ENCODE data around the gene VAV2. TPM values are rescaled to one million over a fixed set of nuclear protein-coding genes. Genes with fewer than 3 reads are reported as not detected.

Gene VAV2
- total RNA-seq, 3 donors from 2014 or later (not counting 1 experiment from before 2014, with no cell fraction given), result 3.9 to 5.1 (median 4.8) TPM

- 92% methylated on average over 19 of the region's 19 CpGs for WGBS (ENCODE audit: insufficient coverage)
- Histone ChIP-seq H3K27ac (ENCODE audit: low read length) (no peak overlapping the region), H3K4me1 (ENCODE audit: control insufficient read depth, insufficient read depth, low read length) (peaks cover 6% of the 10 kb centered on the region), H3K27me3 (ENCODE audit: control insufficient read depth, insufficient read depth, low read length) (no peaks in the 10 kb centered on the region), H3K9me3 (ENCODE audit: control insufficient read depth, insufficient read depth, low read length) (no peaks in the 10 kb centered on the region), H3K36me3 (ENCODE audit: control insufficient read depth, insufficient read depth, low read length) (no peaks in the 10 kb centered on the region), H3K4me3 (ENCODE audit: low read length) (no peak overlapping the region)
- no peaks in the 10 kb centered on the region for H3K9me3 Mint-ChIP-seq
- H3K4me1 Mint-ChIP-seq, result peaks cover 0 to under 1% of the 10 kb centered on the region in 2 donors
- ATAC-seq, result no peak
- H3K4me3 Mint-ChIP-seq, result no peak overlapping the region
- H3K27me3 Mint-ChIP-seq (ENCODE audit: low read depth in 2 of 2), result no peaks in the 10 kb centered on the region
- intact Hi-C loops (cut with micrococcal nuclease), result no loop called here
- no peaks in the 10 kb centered on the region for H3K36me3 Mint-ChIP-seq
- no peak overlapping the region for H3K27ac Mint-ChIP-seq
- no peak for DNase-seq
- no peak for TF ChIP-seq CTCF (IDR thresholded peaks at IDR 0.05)
These were observed 143.5 kb downstream of the VAV2 start for GRCh38 chr9:133848471-133849109.

DNA sequence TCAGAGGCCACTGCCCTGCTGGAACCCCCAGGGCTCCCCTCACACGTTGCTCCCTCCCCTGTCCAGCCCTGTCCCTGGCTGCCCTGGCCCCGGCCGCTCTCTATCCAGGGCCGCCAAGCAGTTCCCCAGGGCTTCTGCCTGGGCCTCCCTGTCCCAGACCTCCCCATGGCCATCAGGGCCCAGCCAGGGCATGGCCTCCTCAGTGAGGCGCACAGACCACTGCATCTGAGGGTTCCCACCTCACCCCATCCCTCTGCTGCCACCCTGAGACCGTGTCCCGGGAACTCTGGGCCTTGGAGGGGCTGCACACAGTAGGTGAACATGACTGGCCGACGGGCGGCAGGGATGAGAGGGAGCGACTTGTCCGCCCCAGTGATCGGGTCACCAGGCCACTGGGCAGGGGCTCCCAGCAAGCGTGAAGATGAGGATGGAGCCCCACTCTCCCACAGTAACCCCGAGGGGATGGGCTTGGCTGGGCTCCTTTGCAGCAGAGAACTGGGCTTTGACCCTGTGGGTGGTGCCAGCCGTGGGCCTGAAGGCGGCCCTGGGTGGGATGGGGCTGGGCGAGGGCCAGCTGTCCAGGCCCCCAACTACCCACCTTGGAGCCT lies 145.5 kb downstream of the VAV2 start:
- Histone ChIP-seq H3K27me3 (ENCODE audit: control insufficient read depth, insufficient read depth, low read length) (no peaks in the 10 kb centered on the region), H3K36me3 (ENCODE audit: control insufficient read depth, insufficient read depth, low read length) (no peaks in the 10 kb centered on the region), H3K9me3 (ENCODE audit: control insufficient read depth, insufficient read depth, low read length) (no peaks in the 10 kb centered on the region), H3K4me1 (ENCODE audit: control insufficient read depth, insufficient read depth, low read length) (peaks cover 6% of the 10 kb centered on the region), H3K27ac (ENCODE audit: low read length) (no peak overlapping the region), H3K4me3 (ENCODE audit: low read length) (no peak overlapping the region)
- intact Hi-C loops (cut with micrococcal nuclease), result no loop called here
- DNase-seq (no peak), ATAC-seq (no peak)
- H3K36me3 Mint-ChIP-seq, result no peaks in the 10 kb centered on the region
- TF ChIP-seq CTCF (IDR thresholded peaks at IDR 0.05), result no peak
- peaks cover 0 to 5% of the 10 kb centered on the region in 2 donors for H3K4me1 Mint-ChIP-seq
- no peak overlapping the region for H3K4me3 Mint-ChIP-seq
- 93% methylated on average over 18 of the region's 18 CpGs for WGBS (ENCODE audit: insufficient coverage)
- no peaks in the 10 kb centered on the region for H3K9me3 Mint-ChIP-seq
- H3K27me3 Mint-ChIP-seq (ENCODE audit: low read depth in 2 of 2), result no peaks in the 10 kb centered on the region
- H3K27ac Mint-ChIP-seq, result no peak overlapping the region

DNA sequence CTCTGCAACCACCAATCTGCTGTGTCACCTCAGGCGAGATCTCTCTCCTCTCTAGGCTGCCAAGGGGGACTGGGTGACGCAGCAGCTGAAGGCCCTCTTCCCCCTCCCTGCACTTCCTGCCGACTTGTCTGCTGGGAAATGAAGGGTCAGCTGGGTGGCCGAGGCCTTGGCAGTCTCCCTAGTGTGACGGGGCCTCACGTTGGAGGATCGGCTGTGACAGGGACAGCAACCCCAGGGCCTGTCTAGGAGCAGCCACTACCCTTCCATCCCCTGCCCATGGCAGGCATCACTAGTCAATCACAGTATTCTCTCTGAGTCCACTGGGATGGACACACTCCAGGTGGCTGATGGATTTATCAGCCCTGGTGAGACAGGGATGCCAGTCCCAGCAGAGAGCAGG lies 146.7 kb downstream of the VAV2 start:
- no peaks in the 10 kb centered on the region for H3K9me3 ChIP-seq (ENCODE audit: control insufficient read depth, insufficient read depth, low read length)
- H3K27ac ChIP-seq (ENCODE audit: low read length), result no peak overlapping the region
- WGBS (ENCODE audit: insufficient coverage), result 8% methylated on average over 7 of the region's 7 CpGs
- TF ChIP-seq CTCF (IDR thresholded peaks at IDR 0.05), result no peak
- Mint-ChIP-seq H3K36me3 (no peaks in the 10 kb centered on the region), H3K27me3 (ENCODE audit: low read depth in 2 of 2) (no peaks in the 10 kb centered on the region), H3K4me3 (no peak overlapping the region), H3K27ac (no peak overlapping the region), H3K4me1 (peaks cover 0 to 5% of the 10 kb centered on the region in 2 donors), H3K9me3 (no peaks in the 10 kb centered on the region)
- H3K4me3 ChIP-seq (ENCODE audit: low read length), result no peak overlapping the region
- H3K36me3 ChIP-seq (ENCODE audit: control insufficient read depth, insufficient read depth, low read length), result no peaks in the 10 kb centered on the region
- peaks cover 6% of the 10 kb centered on the region for H3K4me1 ChIP-seq (ENCODE audit: control insufficient read depth, insufficient read depth, low read length)
- no peak for DNase-seq
- H3K27me3 ChIP-seq (ENCODE audit: control insufficient read depth, insufficient read depth, low read length), result no peaks in the 10 kb centered on the region
- ATAC-seq, result peak; percentile 52 to 53 (median 53)
- intact Hi-C loops (cut with micrococcal nuclease), result no loop called here
